Keratinocyte (primary cell): ENCODE data around the gene OR52B2.
"Not testable (repeated sequence)": the region's sequence is repeated elsewhere in the genome, so short reads cannot be mapped to it uniquely, and the experiment has no call there.

ENCODE experiments used
- EZH2 ChIP-seq: IDR thresholded peaks from one replicate; pipeline ENCODE4 v1.6.1; 2012; ENCODE audit warnings: inconsistent platforms, mild to moderate bottlenecking, low read length, moderate library complexity
- TF ChIP-seq, protein P1 (sequence below), 3 experiments: IDR thresholded peaks in 1 of 3; conservative IDR thresholded peaks in 1 of 3; optimal IDR thresholded peaks in 1 of 3; 2 replicates in 2 of 3; 3 replicates in 1 of 3; pipeline versions ENCODE3 to v1.5.1; 2011; ENCODE audit warnings: low read length in 3 of 3, mild to moderate bottlenecking in 3 of 3, moderate library complexity in 2 of 3, control low read depth in 1 of 3, inconsistent platforms in 1 of 3; ENCODE audit not compliant: insufficient read depth in 2 of 3; ENCODE audit errors: extremely low read depth in 1 of 3

DNA sequence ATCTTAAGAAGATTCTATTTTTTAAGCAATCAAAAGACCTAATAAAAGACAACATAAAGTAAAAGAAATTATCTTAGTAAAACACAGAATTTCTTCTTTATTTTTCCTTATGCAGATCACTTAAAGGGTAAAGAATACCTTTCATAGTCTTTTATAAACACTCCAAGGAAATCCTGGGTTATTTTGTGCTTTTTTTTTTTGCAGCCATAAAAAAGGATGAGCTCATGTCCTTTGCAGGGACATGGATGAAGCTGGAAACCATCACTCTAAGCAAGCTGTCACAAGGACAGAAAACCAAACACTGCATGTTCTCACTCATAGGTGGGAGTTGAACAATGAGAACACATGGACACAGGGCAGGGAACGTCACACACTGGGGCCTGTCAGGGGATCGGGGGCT lies 34.2 kb downstream of the OR52B2 start:
- TF ChIP-seq, protein P1, sequence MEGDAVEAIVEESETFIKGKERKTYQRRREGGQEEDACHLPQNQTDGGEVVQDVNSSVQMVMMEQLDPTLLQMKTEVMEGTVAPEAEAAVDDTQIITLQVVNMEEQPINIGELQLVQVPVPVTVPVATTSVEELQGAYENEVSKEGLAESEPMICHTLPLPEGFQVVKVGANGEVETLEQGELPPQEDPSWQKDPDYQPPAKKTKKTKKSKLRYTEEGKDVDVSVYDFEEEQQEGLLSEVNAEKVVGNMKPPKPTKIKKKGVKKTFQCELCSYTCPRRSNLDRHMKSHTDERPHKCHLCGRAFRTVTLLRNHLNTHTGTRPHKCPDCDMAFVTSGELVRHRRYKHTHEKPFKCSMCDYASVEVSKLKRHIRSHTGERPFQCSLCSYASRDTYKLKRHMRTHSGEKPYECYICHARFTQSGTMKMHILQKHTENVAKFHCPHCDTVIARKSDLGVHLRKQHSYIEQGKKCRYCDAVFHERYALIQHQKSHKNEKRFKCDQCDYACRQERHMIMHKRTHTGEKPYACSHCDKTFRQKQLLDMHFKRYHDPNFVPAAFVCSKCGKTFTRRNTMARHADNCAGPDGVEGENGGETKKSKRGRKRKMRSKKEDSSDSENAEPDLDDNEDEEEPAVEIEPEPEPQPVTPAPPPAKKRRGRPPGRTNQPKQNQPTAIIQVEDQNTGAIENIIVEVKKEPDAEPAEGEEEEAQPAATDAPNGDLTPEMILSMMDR (optimal IDR thresholded peaks at IDR 0.05 in 1 of 3, IDR thresholded peaks at IDR 0.05 in 1 of 3, conservative IDR thresholded peaks at IDR 0.05 in 1 of 3; ENCODE audit: extremely low read depth in 1 of 3, insufficient read depth in 2 of 3, low read length in 3 of 3): not testable (repeated sequence)
- TF ChIP-seq EZH2: not testable (repeated sequence)
